HG03439 (cell line): ENCODE results near the gene AADAT.
"Not testable (repeated sequence)": the region's sequence is repeated elsewhere in the genome, so short reads cannot be mapped to it uniquely, and the experiment has no call there.

ENCODE experiments used
- ATAC-seq: cut with Tn5 transposase; IDR thresholded peaks from one replicate; pipeline ENCODE4 v1.9.1; 2021; ENCODE audit warnings: mild to moderate bottlenecking, moderate library complexity; ENCODE audit not compliant: unreplicated experiment

The AADAT gene

GRCh38 chr4:170089668-170090351 is at the start of gene AADAT:
TSS of gene AADAT (minus strand) at chr4:170089956. CDS start at chr4:170089690, 266 bp downstream.
- ATAC-seq: no peak

DNA sequence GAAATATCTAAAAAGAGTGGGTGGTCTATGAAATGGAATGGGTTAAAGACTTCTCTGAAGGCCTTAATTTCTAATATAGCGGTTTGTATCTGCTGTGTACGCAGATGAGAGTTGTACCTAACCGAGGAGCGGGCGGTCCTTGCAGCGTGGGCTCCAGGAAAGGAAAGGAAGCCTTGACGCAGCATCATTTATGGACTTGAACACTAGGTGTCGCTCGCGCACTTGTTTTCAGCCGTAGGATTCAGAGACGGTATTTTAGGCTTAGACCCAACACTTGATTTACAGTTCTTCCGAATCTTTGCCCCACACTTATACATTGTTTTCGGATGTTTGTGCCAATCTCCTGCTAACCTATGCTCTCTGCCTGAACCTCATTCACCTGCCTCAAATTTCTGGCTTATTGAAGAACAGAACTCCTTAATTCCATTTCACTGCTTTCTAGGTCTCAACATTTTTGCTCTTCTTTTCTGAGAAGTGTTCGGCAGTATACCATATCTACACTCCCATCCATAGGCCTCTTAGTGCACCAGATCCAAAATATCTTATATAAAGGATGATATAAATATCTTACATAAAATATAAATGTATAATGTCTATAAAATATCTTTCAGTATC is 48.9 kb upstream of the AADAT start:
- peak; percentile 96 for ATAC-seq

- no peak for ATAC-seq
Observed at GRCh38 chr4:170137927-170138326, 48.2 kb upstream of the AADAT start.

DNA sequence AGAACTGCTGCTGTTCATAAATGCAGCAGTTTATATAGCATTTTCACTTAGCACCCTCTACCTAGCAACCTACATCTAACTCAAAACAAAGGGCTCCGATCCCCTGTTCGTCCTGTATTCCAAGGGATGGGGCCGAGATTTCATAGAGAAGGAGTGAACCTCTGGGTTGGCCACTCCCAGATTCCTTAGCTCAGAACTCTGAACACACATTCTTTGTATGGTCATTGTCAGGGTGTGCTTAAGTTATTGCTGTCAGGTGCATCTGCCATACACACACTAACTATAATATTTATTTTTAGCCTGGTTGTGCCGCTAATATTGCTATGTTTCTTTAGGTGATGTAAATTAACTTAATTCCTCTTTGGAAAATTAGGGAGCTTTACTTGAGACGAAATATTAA is 47.7 kb upstream of the AADAT start:
- no peak for ATAC-seq

DNA sequence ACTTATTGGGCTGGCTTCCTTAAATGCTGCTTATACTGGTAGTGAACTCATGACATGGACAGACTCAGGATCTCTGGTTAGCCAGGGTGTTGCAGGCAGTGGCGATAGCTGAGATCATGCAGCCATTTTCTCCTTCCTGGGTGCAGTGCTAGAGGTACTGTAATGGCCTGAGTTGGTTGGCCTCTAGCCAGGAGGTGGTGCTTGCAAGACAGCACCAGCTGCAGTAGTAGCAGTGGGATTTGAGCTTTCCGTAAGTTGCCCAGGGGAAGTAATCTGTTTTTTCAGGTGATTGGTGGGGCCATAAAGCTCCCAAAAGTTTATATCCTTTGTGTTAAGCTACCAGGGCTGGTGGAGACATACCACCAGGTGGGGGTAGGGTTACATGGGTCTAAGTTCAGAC is 45.1 kb upstream of the AADAT start:
- no peak for ATAC-seq

- no peak for ATAC-seq
Observed at GRCh38 chr4:170128219-170128804, 38.6 kb upstream of the AADAT start.

GRCh38 chr4:170127758-170128157 is 38.0 kb upstream of the AADAT start:
- no peak for ATAC-seq

DNA sequence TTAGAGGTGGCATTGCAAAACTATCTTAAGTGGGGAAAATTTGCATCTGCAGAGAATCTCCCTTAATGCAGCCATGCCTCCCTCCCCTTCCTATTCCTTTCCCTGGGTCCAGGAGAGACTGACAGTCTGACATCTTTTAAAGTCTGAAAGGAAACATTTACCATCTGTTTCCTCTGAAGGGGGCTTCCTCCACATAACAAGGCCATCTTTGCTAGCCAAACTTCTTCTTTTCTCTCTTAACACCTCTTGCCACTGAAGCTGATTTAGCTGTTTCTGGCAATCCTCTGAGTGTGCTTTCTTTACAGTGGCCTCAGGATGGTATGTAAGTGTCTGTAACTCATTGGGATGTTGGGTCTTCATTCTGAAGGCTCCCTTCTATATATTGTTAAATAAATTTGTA is 34.6 kb upstream of the AADAT start:
- ATAC-seq: no peak

GRCh38 chr4:170122252-170122651 is 32.5 kb upstream of the AADAT start:
- no peak for ATAC-seq

GRCh38 chr4:170114636-170115035 is 24.9 kb upstream of the AADAT start:
- no peak for ATAC-seq

DNA sequence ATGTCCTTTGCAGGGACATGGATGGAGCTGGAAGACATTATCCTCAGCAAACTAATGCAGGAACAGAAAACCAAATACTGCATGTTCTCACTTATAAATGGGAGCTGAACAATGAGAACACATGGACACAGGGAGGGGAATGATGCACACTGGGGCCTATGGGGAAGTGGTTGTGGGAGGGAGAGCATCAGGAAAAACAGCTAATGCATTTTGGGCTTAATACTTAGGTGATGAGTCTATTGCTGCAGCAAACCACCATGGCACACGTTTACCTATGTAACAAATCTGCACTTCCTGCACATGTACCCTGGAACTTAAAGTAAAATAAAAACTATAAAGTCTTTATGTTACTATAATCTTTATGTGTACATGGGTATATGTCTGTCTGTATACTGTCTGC is 24.4 kb upstream of the AADAT start:
- ATAC-seq: not testable (repeated sequence)

- ATAC-seq: no peak
Observed at GRCh38 chr4:170111546-170111945, 21.8 kb upstream of the AADAT start.

DNA sequence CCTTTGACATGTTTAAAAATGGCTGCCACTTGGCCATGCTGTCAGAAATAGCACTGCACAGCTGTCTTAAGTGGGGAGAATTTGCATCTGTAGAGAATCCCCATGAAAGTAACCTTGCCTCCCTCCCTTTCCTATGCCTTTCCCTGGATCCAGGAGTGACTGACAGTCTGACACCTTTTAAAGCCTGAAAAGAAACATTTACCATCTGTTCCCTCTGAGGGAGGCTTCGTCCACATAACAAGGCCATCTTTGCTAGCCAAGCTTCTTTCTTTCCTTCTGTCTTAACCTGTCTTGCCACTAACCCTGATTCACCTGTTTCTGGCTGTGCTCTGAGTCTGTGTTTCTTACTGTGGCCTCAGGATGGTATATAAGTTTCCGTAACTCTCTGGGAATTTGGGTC is 21.3 kb upstream of the AADAT start:
- no peak for ATAC-seq

- no peak for ATAC-seq
Observed at GRCh38 chr4:170110285-170110672, 20.5 kb upstream of the AADAT start.

- ATAC-seq: no peak
Observed at GRCh38 chr4:170109586-170110284, 20.0 kb upstream of the AADAT start.

DNA sequence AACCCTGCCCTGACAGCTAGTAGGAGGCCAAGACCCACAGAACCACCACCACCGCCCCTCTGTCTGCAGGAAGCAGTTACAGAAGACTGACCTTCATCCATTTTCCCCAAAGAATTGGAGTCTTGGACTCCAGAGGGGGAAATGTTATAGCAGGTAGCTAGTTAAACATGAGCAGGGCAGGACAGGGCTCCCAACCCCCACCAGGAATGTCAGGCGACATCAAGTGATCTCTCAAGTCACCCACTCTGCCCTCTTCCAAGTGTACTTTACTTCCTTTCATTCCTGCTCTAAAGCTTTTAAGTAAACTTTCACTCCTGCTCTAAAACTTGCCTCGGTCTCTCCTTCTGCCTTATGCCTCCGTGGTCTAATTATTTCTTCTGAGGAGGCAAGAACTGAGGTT is 17.1 kb upstream of the AADAT start:
- no peak for ATAC-seq

GRCh38 chr4:170102426-170102825 is 12.7 kb upstream of the AADAT start:
- no peak for ATAC-seq

DNA sequence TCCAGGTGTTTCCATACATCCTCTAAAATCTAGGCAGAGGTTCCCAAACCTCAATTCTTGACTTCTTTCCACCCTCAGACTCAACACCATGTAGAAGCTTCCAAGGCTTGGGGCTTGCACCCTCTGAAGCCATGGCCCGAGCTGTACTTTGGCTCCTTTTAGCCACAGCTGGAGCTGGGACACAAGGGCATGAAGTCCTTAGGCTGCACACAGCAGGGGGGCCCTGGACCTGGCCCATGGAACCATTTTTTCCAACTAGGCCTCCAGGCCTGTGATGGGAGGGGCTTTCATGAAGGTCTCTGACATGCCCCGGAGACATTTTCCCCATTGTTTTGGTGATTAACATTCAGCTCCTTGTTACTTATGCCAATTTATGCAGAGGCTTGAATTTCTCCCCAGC is 8.4 kb upstream of the AADAT start:
- not testable (repeated sequence) for ATAC-seq

- no peak for ATAC-seq
Observed at GRCh38 chr4:170097681-170098080, 7.9 kb upstream of the AADAT start.

DNA sequence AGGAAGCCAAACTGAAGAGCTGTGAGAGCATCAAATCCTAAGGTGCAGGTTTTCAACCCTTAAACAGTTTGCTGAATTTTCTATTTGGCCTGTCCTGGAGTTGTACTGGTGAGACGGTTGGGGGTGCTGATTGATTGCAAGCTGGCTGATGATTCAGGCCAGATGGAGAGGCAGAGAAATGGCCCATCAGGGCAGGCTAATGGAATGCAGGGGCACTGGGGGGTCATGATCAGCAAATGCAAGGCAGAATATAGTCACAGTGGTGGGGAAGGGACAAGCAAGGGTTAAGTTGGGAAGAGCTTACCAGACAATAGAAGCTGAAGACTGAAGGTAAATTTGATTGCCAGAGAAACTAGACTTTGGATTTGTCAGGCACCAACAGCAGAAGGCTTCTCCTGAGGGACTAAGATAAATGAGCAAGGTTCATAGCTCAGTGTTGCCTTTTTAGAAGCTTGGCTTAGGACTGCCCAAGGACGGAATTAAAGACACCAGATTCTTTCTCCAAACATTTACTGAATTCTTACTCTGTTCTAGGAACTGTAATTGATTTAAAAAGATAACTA is 4.3 kb upstream of the AADAT start:
- ATAC-seq: no peak

DNA sequence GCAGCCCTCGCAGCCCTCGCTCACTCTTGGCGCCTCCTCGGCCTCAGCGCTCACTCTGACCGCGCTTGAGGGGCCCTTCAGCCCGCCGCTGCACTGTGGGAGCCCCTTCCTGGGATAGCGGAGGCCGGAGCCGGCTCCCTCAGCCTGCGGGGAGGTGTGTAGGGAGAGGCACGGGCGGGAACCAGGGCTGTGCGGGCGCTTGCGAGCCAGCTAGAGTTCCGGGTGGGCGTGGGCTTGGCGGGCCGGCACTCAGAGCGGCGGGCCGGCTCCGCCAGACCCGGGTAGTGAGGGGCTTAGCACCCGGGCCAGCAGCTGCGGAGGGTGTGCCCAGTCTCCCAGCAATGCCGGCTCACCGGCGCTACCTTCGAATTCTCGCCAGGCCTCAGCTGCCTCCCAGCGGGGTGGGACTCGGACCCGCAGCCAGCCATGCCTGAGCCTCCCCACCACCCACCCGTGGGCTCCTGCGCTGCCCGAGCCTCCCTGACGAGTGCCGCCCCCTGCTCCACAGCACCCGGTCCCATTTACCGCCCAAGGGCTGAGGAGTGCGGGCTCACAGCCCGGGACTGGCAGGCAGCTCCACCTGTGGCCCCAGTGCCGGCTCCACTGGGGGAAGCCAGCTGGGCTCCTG is 1.4 kb upstream of the AADAT start:
- ATAC-seq: no peak
